NCI-H187 (cell line): Measurements from ENCODE around the gene CYP2C18.
A peak's percentile ranks its signal among the peaks of the same experiment; 100 is the strongest.
"Not testable (repeated sequence)": the region's sequence is repeated elsewhere in the genome, so short reads cannot be mapped to it uniquely, and the experiment has no call there.

Experiments
- DNase-seq, 2 experiments: peaks; one replicate each; lab custom pipeline; 2025; lab: John Stamatoyannopoulos, UW

The CYP2C18 gene

DNA sequence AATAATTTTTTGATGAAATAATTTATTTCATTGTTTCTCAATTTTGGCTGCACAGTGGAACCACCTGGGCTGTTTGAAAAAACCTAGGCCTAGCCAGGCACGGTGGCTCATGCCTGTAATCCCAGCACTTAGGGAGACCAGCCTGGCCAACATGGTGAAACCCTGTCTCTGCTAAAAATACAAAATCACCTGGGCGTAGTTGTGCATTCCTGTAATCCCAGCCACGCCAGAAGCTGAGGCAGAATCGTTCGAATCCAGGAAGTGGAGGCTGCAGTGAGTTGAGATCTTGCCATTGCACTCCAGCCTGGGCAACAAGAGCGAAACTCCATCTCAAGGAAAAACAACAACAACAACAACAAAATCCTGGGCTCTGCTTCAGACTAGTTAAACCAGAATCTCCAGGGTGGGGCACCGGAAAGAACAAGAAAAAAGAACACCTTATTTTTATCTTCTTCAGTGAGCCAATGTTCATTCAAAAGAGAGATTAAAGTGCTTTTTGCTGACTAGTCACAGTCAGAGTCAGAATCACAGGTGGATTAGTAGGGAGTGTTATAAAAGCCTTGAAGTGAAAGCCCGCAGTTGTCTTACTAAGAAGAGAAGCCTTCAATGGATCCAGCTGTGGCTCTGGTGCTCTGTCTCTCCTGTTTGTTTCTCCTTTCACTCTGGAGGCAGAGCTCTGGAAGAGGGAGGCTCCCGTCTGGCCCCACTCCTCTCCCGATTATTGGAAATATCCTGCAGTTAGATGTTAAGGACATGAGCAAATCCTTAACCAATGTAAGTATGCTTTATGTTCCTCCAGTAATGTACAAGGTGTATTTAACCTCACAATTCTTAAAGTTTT, at the start of gene CYP2C18:
Gene CYP2C18, plus strand, starts transcription at position 516 of the 841 bp plus-strand sequence. Its CDS starts 91 bp downstream, at position 607.
- no peak for DNase-seq

DNA sequence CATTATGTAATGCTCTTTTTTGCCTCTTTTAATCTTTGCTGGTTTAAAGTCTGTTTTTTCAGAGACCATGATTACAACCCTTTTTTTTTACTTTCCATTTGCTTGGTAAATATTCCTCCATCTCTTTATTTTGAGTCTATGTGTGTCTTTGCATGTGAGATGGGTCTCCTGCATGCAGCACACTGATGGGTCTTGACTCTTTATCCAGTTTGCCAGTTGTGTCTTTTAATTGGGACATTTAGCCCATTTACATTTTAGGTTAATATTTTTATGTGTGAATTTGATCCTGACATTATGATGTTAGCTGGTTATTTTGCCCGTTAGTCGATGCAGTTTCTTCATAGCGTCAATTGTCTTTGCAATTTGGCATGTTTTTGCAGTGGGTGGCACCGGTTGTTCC, 45.4 kb upstream of the CYP2C18 start:
- not testable (repeated sequence) for DNase-seq

DNA sequence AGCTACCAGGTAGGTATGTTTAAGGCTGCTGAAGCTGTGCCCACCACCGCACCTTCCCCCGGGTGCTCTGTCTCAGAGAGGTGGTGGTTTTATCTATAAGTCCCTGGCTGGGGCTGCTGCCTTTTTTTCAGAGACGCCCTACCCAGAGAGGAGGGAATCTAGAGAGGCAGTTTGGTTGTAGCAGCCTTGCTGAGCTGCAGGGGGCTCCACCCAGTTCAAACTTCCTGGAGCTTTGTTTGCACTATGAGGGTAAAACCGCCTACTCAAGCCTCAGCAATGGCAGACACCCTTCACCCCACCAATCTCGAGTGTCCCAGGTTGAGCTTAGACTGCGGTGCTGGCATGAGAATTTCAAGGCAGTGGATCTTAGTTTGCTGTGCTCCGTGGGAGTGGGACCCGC, 43.6 kb upstream of the CYP2C18 start:
- DNase-seq = no peak

DNA sequence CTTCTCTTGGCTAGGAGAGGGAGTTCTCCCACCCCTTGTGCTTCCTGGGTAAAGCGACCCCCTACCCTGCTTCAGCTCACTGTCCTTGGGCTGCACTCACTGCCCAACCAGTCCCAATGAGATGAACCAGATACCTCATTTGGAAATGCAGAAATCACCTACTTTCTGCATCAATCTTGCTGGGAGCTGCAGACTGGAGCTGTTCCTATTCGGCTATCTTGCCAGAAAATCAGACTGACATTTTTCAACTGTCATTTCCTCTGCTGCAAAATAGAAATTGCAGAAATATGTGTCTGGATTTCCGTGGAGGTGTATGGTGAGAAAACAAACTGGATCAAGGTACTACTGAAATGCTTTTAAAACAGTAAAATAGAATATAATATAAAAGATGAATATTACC, 43.0 kb upstream of the CYP2C18 start:
- DNase-seq = no peak

DNA sequence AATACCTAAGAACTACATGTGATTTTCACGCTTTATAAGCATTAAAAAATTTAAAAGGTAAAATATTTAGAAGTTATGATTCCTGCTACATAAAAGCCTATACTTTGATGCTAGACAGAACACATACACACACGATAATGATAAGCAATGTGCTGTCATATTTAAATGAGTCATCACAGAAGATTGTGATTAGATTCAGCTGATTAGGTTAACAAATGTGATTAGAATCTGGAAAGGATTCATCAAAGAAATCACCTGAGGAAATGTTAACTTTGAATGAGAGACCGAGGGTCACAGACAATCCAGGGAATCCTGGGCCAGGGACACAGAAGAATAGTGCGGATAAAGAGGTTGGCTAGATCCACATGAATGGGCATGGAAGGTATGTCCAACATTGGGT, 42.0 kb upstream of the CYP2C18 start:
- no peak for DNase-seq

DNA sequence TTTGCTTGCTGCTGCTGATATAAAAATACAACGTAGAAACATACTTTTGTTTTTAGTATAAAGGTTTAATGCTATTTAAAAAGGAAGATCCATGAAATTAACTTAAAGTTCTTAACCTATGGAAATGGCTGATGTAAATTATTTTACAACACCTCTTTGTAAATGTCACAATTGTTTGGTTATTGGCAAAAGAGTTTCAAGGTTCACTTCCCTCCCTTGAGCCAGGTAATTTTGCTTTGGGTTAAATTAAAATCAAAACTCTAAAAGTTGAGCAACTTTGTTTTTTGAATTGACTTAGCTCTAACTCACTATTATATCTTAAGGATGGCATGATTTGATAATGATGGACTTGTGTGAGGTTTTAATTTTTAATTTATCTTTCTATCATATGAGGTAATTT, 39.2 kb upstream of the CYP2C18 start:
- DNase-seq = no peak

DNA sequence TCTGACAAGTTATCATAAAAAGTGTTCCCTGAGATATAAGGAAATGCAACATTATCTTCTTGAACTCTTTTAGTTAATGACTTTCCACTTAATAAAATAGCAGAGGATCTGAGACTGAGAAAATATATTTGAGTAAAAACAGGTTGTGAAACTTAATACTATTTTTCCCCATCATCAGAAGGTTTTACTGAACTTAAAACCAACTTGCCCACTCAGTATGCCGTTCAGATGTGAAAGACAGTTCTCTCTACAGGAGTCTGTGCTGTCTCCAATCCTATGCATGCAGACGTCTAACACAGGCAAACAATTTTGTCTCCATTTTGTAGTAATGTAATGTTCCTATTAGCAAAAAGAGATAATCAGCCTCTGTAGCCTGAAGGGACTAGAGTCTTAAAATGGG, 38.2 kb upstream of the CYP2C18 start:
- no peak for DNase-seq

DNA sequence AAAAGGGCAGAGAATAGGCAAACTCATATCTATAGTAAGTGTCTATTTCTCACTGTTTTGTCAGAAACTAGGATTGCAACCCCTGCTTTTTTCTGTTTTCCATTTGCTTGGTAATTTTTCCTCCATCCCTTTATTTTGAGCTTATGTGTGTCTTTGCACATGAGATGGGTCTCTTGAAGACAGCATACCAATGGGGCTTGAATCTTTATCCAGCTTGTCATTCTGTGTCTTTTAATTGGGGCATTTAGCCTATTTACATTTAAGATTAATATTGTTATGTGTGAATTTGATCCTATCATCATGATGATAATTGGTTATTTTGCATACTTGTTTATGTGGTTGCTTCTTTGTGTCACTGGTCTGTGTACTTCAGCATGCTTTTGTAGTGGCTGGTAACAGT, 28.3 kb upstream of the CYP2C18 start:
- not testable (repeated sequence) for DNase-seq

DNA sequence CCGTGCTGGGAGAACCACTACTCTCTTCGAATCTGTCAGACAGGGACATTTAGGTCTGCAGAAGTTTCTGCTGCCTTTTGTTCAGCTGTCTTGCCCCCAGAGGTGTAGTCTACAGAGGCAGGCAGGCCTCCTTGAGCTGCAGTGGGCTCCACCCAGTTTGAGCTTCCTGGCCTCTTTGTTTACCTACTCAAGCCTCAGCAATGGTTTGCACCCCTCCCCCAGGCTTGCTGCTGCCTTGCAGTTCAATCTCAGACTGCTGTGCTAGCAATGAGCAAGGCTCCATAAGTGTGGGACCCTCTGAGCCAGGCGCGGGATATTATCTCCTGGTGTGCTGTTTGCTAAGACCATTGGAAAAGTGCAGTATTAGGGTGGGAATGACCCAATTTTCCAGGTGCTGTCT, 20.5 kb upstream of the CYP2C18 start:
- not testable (repeated sequence) for DNase-seq

DNA sequence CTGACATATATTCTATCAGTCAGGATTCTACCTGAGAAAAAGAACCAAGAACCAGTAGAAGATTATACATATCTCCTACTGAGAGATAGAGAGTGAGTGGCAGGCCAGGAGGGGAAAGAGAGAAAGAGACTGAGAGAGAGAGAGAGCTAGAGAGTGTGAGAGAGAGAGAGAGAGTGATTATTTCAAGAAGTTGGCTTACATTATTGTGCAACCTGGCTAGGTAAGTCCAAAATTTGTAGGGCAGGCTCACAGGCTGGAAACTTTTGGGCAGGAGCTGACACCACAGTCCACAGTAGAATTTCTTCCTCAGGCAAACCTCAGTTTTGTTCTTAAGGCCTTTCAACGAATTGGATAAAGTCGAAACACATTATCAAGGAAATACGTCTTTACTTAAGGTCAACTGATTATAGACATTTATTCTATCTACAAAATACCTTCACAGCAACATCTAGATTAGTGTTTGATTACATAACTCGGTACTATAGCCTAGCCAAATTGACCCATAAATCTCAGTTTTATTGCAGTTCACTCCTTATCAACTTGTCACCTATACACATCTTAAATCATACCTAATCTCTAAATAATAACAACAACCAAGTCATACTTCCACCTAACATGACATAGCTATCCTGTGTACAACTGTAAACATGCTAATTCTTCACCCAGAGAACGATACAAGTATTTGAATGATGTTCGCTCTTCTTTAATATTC, 17.0 kb upstream of the CYP2C18 start:
- no peak for DNase-seq

DNA sequence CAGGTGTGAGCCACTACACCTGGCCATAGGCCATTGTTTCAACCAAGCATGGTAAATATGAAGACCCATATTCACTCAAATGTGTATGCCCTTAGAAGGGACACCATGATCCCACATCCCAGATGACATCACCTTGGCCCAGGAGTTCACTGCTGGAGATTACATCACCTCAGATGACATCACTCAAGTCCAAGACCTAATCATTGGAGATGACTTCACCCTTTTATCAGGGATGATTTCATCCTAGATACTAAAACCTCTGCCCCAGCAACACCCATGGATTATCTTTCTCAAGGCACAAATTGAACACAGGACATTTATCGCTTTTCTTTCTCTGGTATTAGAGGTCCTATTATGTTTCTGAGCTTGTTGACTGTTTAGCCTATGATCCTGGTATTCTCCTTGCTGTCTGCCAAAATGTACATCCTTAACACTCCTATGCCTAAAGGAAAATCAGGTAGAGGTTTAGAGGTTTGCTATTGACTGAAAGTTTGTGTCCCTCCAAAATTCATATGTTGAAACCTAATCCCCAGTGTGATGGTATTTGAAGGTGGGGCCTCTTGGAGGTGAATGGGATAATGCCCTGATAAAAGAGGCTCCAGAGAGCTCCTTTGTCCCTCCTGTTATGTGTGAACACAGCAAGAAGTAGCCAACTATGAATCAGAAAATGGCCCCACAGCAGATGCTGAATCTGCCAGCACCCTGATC, 9.8 kb upstream of the CYP2C18 start:
- no peak for DNase-seq

DNA sequence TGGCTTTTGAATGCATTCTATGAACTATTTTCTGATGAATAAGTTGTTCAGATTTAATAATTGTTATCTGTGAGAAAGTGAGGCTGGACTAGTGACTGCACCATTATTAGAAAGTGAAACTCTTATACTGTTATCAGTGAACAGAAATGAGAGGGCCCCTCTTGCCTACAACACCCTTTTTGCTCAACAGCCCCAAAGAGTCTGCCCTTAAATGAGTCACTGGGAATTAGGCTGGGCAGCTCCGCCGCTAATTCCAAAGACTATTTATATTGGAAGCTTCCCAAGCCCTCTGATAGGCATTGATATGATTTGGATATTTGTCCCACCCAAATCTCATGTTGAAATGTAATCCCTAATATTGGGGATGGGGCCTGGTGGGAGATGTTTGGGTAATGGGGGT, 7.0 kb upstream of the CYP2C18 start:
- no peak for DNase-seq

DNA sequence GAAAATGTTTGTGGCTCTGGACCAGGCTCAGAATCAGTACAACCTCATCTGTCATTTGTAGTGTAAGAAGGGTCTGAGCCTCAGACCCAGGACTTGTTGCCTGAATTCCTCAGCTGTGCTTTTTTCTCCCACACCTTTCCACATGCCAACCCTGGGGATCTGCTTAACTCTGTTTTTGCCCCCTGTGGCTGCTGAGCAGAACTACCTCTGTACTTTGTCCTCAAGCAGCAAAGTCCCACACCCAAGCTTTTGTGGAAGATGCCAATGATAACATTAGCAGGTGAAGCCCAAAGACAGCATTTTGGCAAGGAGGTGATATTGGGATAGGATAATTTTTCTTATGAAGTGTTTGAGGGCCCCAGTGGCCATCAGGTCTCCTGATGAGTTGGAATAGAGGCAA, 5.8 kb upstream of the CYP2C18 start:
- no peak for DNase-seq

DNA sequence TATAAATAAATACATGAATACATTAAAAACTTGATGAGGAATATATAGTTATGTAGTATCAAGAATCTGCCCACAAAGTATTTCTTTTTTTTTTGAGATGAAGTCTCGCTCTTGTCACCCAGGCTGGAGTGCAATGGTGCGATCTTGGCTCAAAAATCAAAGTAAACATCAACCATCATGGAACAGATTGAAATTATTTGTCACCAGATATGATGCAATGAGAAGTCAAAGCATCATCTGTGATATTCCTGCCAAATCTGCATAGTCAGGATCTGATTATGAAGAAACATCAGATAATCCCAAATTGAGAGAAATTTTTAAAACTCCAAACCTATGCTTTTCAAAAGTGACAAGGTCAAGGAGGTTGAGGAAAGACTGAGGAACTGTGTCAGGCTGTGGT, 5.1 kb upstream of the CYP2C18 start:
- no peak for DNase-seq

DNA sequence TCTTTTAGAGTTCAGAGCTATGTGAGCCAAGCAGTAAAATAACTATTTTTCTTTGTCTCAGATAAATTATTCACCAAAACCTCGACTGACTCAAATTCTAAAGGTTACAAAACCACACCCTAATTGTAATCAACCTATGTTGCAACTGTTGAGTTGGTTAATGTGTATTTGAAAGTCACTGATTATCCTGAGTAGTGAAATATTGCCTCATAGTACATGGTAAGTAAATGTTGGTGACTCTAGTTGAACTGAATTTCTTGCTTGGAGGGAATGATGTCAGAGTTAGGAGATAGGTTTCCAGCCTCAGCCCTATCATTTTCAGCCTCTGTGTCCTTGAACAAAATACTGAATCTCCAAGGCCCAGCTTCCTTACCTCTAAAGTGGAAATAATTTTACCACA, 3.0 kb upstream of the CYP2C18 start:
- no peak for DNase-seq

DNA sequence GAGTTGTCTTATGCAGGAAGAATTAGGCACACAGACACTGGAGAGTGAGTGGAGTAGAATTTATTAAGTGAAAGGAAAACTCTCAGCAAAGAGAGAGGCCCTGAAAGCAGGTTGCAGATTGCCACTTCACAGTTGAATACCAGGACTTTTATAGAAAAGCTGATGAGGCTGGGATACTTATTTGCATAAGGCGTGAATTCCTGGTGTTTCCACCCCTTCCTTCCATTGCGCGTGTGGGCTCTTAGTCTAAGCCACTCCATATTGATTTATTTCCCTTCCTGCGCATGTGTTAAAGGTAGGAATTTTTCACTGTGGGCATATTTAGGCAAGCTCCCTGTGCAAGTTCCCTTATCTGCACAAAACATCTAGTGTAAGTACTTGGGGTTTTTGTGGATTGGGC, 893 bp upstream of the CYP2C18 start:
- peak in 1 of 2 experiments; percentile 19 for DNase-seq

DNA sequence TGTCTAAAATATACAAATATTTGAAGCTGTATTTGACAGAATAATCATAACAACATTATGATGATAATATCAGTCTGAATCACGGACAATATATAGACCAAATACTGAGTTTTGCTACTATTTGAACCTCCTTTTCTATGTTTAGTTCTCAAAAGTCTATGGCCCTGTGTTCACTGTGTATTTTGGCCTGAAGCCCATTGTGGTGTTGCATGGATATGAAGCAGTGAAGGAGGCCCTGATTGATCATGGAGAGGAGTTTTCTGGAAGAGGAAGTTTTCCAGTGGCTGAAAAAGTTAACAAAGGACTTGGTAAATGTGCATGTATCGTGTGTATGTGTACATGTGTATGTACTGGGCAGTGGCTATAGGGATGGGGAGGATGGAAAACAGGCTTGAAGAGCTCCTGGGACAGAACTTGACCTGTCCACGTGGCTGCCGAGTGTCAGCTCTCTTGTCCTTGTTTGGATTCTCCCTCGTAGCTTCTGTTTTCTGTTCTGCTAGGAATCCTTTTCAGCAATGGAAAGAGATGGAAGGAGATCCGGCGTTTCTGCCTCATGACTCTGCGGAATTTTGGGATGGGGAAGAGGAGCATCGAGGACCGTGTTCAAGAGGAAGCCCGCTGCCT, 4.2 kb downstream of the CYP2C18 start:
- DNase-seq = no peak

DNA sequence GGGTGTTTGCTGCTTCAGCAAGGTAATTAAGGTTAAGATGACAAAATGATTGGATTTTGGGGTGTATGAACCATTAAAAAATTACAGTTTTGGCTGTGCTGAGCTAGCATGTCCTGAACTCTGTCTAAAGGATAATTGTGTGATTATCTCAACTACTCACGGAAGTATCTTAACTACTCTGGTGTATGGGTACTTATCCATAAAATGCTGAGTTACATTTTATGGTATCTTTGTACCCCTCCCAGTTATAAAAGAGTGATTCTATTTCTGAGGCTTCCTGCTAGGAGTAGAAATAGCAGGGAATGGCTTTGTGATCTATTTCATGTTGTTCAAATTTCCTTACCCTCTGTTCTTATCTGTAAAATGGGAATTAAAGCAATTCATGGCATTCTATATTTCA, 22.6 kb downstream of the CYP2C18 start:
- no peak for DNase-seq

DNA sequence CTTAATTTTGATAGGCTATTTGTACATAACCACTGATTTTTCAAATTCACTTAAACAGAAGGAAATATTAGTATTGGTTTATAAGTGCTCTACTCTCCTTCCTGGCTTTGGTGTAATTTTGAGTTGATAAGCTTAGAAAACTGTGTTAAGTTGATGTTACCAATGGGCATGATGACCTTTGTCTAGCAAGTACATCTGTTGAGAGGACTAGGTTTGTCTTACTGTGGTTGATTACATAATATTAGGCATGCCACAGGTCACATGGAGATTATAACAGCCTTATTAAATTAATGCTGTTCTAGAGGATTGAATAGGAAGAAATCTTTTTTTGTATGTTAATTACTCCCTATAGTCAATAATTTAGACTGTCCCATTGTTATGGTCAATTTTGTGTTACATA, 27.0 kb downstream of the CYP2C18 start:
- DNase-seq = no peak

DNA sequence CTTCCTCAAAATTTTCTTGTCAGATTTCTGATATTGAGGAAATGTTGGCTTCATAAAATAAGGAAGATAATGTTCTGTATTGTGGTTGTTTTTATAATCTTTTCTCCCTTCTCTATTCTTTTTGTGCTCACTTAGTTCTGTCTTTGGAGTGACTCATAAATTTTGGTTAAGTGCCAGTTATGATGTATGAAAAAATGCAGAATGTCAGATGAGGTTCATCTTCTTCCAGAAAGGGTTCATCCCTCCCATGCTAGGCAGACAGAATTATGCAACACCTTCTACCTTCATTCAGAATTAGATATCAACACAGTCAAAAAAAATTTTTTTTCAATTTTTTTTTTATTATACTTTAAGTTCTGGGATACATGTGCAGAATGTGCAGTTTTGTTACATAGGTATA, 42.3 kb downstream of the CYP2C18 start:
- no peak for DNase-seq

DNA sequence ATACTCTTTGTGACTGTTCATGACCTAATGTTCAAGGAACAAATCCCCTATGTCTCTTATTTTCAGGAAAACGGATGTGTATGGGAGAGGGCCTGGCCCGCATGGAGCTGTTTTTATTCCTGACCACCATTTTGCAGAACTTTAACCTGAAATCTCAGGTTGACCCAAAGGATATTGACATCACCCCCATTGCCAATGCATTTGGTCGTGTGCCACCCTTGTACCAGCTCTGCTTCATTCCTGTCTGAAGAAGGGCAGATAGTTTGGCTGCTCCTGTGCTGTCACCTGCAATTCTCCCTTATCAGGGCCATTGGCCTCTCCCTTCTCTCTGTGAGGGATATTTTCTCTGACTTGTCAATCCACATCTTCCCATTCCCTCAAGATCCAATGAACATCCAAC, 51.7 kb downstream of the CYP2C18 start:
- no peak for DNase-seq

DNA sequence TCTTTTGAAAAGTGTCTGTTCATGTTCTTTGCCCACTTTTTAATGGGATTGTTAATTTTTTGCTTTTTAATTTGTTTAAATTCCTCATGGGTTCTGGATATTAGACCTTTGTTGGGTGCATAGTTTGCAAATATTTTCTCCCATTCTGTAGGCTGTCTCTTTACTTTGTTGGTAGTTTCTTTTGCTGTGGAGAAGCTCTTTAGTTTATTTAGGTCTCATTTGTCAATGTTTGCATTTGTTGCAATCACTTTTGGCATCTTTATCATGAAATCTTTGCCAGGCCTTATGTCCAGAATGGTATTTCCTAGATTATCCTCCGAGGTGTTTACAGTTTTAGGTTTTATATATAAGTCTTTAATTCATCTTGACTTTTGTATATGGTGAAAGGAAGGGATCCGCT, 55.1 kb downstream of the CYP2C18 start:
- no peak for DNase-seq
